Measurements from ENCODE around the gene RAE1.
A peak's percentile ranks its signal among the peaks of the same experiment; 100 is the strongest.

The RAE1 gene

GRCh38 chr20:57386762-57387161 lies 35.7 kb downstream of the RAE1 start:
- no peak overlapping the region for H4K12ac ChIP-seq (ENCODE audit: low read depth, low read length)
- H3K4me2 ChIP-seq (ENCODE audit: low read length) = no peak overlapping the region
- H3K18ac ChIP-seq (ENCODE audit: low read length) = no peak overlapping the region
- no peak overlapping the region for H3K9ac ChIP-seq (ENCODE audit: low read length)
- no peak overlapping the region for H3K27ac ChIP-seq (ENCODE audit: low read depth, low read length)
- no peak overlapping the region for H2AK5ac ChIP-seq (ENCODE audit: low read length)
- no peak overlapping the region for H4K8ac ChIP-seq (ENCODE audit: low read depth, low read length)
- peaks cover 14 to 15% of the 10 kb centered on the region in 2 experiments for H3K4me1 ChIP-seq (ENCODE audit: control insufficient read depth in 1 of 2, insufficient read depth in 2 of 2, low read length in 2 of 2)
- no peak for DNase-seq
- no peak overlapping the region for H4K91ac ChIP-seq (ENCODE audit: low read depth, low read length)
- WGBS (ENCODE audit: extremely low coverage, insufficient coverage, insufficient read length) = no CpG with 5 or more reads among the region's 4 CpGs
- H3K4ac ChIP-seq (ENCODE audit: low read depth, low read length) = no peak overlapping the region
- H3K4me3 ChIP-seq (ENCODE audit: low read depth, low read length) = no peak overlapping the region
- peaks cover 0 to 5% of the 10 kb centered on the region in 2 experiments for H3K36me3 ChIP-seq (ENCODE audit: control insufficient read depth in 1 of 2, insufficient read depth in 2 of 2, low read length in 2 of 2)
- H3K79me1 ChIP-seq (ENCODE audit: low read length) = peaks cover 17% of the 10 kb centered on the region
- no peaks in the 10 kb centered on the region for H3K27me3 ChIP-seq (ENCODE audit: insufficient read depth, low read length)
- peaks cover 4% of the 10 kb centered on the region for H3K9me3 ChIP-seq (ENCODE audit: insufficient read depth, low read depth, low read length)
- H3K14ac ChIP-seq (ENCODE audit: low read length) = no peak overlapping the region
- H2BK120ac ChIP-seq (ENCODE audit: insufficient read depth, low read length, poor library complexity) = no peak overlapping the region
- H2AFZ ChIP-seq (ENCODE audit: insufficient read depth, low read length, poor library complexity) = no peak overlapping the region
- H2BK5ac ChIP-seq (ENCODE audit: low read depth, low read length, poor library complexity) = no peak overlapping the region
- peaks cover 6% of the 10 kb centered on the region for H3K79me2 ChIP-seq (ENCODE audit: control insufficient read depth, insufficient read depth, low read length, poor library complexity)
- no peak overlapping the region for H3K23ac ChIP-seq (ENCODE audit: low read length)
- H2BK12ac ChIP-seq (ENCODE audit: low read length) = no peak overlapping the region

- WGBS (ENCODE audit: extremely low coverage, insufficient coverage, insufficient read length) = no CpG with 5 or more reads among the region's 8 CpGs
- no peak overlapping the region for H4K8ac ChIP-seq (ENCODE audit: low read depth, low read length)
Measured at GRCh38 chr20:57387463-57387862, 36.4 kb downstream of the RAE1 start.

GRCh38 chr20:57387945-57388371 lies 36.9 kb downstream of the RAE1 start:
- Histone ChIP-seq H4K8ac (ENCODE audit: low read depth, low read length) (no peak overlapping the region), H3K14ac (ENCODE audit: low read length) (no peak overlapping the region), H2AK5ac (ENCODE audit: low read length) (no peak overlapping the region), H3K4ac (ENCODE audit: low read depth, low read length) (no peak overlapping the region), H3K27ac (ENCODE audit: low read depth, low read length) (no peak overlapping the region), H3K36me3 (ENCODE audit: control insufficient read depth in 1 of 2, insufficient read depth in 2 of 2, low read length in 2 of 2) (peaks cover 7 to 8% of the 10 kb centered on the region in 2 experiments), H3K9me3 (ENCODE audit: insufficient read depth, low read depth, low read length) (peaks cover 4% of the 10 kb centered on the region), H3K9ac (ENCODE audit: low read length) (no peak overlapping the region), H4K91ac (ENCODE audit: low read depth, low read length) (no peak overlapping the region), H3K79me1 (ENCODE audit: low read length) (peaks cover 22% of the 10 kb centered on the region), H2AFZ (ENCODE audit: insufficient read depth, low read length, poor library complexity) (no peak overlapping the region), H3K4me3 (ENCODE audit: low read depth, low read length) (no peak overlapping the region), H3K23ac (ENCODE audit: low read length) (no peak overlapping the region), H4K12ac (ENCODE audit: low read depth, low read length) (no peak overlapping the region), H2BK12ac (ENCODE audit: low read length) (peak overlapping the region; percentile 21), H3K79me2 (ENCODE audit: control insufficient read depth, insufficient read depth, low read length, poor library complexity) (peaks cover 13% of the 10 kb centered on the region), H3K4me2 (ENCODE audit: low read length) (no peak overlapping the region), H3K18ac (ENCODE audit: low read length) (no peak overlapping the region), H3K4me1 (ENCODE audit: control insufficient read depth in 1 of 2, insufficient read depth in 2 of 2, low read length in 2 of 2) (peaks cover 22 to 24% of the 10 kb centered on the region in 2 experiments), H2BK120ac (ENCODE audit: insufficient read depth, low read length, poor library complexity) (no peak overlapping the region), H3K27me3 (ENCODE audit: insufficient read depth, low read length) (no peaks in the 10 kb centered on the region), H2BK5ac (ENCODE audit: low read depth, low read length, poor library complexity) (no peak overlapping the region)
- WGBS (ENCODE audit: extremely low coverage, insufficient coverage, insufficient read length) = no CpG with 5 or more reads among the region's 7 CpGs
- DNase-seq = peak; percentile 71 to 85

More at GRCh38 chr20:57387463-57387862, 36.4 kb downstream of the RAE1 start:
- Histone ChIP-seq H2BK5ac (ENCODE audit: low read depth, low read length, poor library complexity) (no peak overlapping the region), H3K9me3 (ENCODE audit: insufficient read depth, low read depth, low read length) (peaks cover 4% of the 10 kb centered on the region), H3K79me1 (ENCODE audit: low read length) (peaks cover 22% of the 10 kb centered on the region), H3K27me3 (ENCODE audit: insufficient read depth, low read length) (no peaks in the 10 kb centered on the region), H3K18ac (ENCODE audit: low read length) (no peak overlapping the region), H2AK5ac (ENCODE audit: low read length) (no peak overlapping the region), H3K23ac (ENCODE audit: low read length) (no peak overlapping the region), H3K4me3 (ENCODE audit: low read depth, low read length) (no peak overlapping the region), H3K9ac (ENCODE audit: low read length) (no peak overlapping the region), H3K79me2 (ENCODE audit: control insufficient read depth, insufficient read depth, low read length, poor library complexity) (peaks cover 12% of the 10 kb centered on the region), H2BK12ac (ENCODE audit: low read length) (no peak overlapping the region), H4K91ac (ENCODE audit: low read depth, low read length) (no peak overlapping the region), H4K12ac (ENCODE audit: low read depth, low read length) (no peak overlapping the region), H2AFZ (ENCODE audit: insufficient read depth, low read length, poor library complexity) (no peak overlapping the region), H3K14ac (ENCODE audit: low read length) (no peak overlapping the region), H3K4me2 (ENCODE audit: low read length) (no peak overlapping the region), H3K4ac (ENCODE audit: low read depth, low read length) (no peak overlapping the region), H3K4me1 (ENCODE audit: control insufficient read depth in 1 of 2, insufficient read depth in 2 of 2, low read length in 2 of 2) (peaks cover 18 to 20% of the 10 kb centered on the region in 2 experiments), H2BK120ac (ENCODE audit: insufficient read depth, low read length, poor library complexity) (no peak overlapping the region), H3K27ac (ENCODE audit: low read depth, low read length) (no peak overlapping the region), H3K36me3 (ENCODE audit: control insufficient read depth in 1 of 2, insufficient read depth in 2 of 2, low read length in 2 of 2) (peaks cover 2 to 5% of the 10 kb centered on the region in 2 experiments)
- DNase-seq = no peak

GRCh38 chr20:57388953-57389694 lies 38.1 kb downstream of the RAE1 start:
- Histone ChIP-seq H3K9ac (ENCODE audit: low read length) (no peak overlapping the region), H2BK120ac (ENCODE audit: insufficient read depth, low read length, poor library complexity) (peak overlapping the region; percentile 95), H3K4me1 (ENCODE audit: control insufficient read depth in 1 of 2, insufficient read depth in 2 of 2, low read length in 2 of 2) (peaks cover 33 to 36% of the 10 kb centered on the region in 2 experiments), H3K27ac (ENCODE audit: low read depth, low read length) (no peak overlapping the region), H3K79me1 (ENCODE audit: low read length) (peaks cover 22% of the 10 kb centered on the region), H2AFZ (ENCODE audit: insufficient read depth, low read length, poor library complexity) (peak overlapping the region; percentile 89), H3K23ac (ENCODE audit: low read length) (no peak overlapping the region), H3K9me3 (ENCODE audit: insufficient read depth, low read depth, low read length) (peaks cover 4% of the 10 kb centered on the region), H4K91ac (ENCODE audit: low read depth, low read length) (peak overlapping the region; percentile 97), H3K27me3 (ENCODE audit: insufficient read depth, low read length) (no peaks in the 10 kb centered on the region), H2BK5ac (ENCODE audit: low read depth, low read length, poor library complexity) (peak overlapping the region; percentile 45), H2BK12ac (ENCODE audit: low read length) (peak overlapping the region; percentile 80), H3K4me2 (ENCODE audit: low read length) (peak overlapping the region; percentile 68), H3K36me3 (ENCODE audit: control insufficient read depth in 1 of 2, insufficient read depth in 2 of 2, low read length in 2 of 2) (peaks cover 19% of the 10 kb centered on the region in 2 experiments), H2AK5ac (ENCODE audit: low read length) (peak overlapping the region; percentile 36), H4K8ac (ENCODE audit: low read depth, low read length) (peak overlapping the region; percentile 87), H3K18ac (ENCODE audit: low read length) (peak overlapping the region; percentile 93), H3K14ac (ENCODE audit: low read length) (peak overlapping the region; percentile 90), H3K4me3 (ENCODE audit: low read depth, low read length) (no peak overlapping the region), H3K4ac (ENCODE audit: low read depth, low read length) (peak overlapping the region; percentile 83), H4K12ac (ENCODE audit: low read depth, low read length) (peak overlapping the region; percentile 71), H3K79me2 (ENCODE audit: control insufficient read depth, insufficient read depth, low read length, poor library complexity) (peaks cover 13% of the 10 kb centered on the region)
- WGBS (ENCODE audit: extremely low coverage, insufficient coverage, insufficient read length) = no CpG with 5 or more reads among the region's 57 CpGs
- DNase-seq = peak; percentile 56 to 65
